HG03521 (cell line): ENCODE data around the gene AKR1A1.
"Not testable (repeated sequence)": the region's sequence is repeated elsewhere in the genome, so short reads cannot be mapped to it uniquely, and the experiment has no call there.

Experiments used
- ATAC-seq: cut with Tn5 transposase; IDR thresholded peaks from one replicate; pipeline ENCODE4 v1.9.1; 2021; ENCODE audit warnings: mild to moderate bottlenecking, moderate library complexity; ENCODE audit not compliant: unreplicated experiment

The AKR1A1 gene

GRCh38 chr1:45523516-45523915, 27.1 kb upstream of the AKR1A1 start:
- not testable (repeated sequence) for ATAC-seq

DNA sequence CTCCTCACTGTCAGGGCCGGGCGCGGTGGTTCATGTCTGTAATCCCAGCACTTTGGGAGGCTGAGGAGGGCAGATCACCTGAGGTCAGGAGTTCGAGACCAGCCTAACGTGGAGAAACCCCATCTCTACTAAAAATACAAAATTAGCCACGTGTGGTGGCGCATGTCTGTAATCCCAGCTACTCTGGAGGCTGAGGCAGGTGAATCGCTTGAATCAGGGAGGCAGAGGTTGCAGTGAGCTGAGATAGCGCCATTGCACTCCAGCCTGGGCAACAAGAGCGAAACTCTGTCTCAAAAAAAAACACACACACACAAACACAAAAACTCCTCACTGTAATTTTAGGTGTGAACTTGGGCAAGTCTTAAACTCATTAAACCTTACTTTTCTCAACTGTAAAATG, 26.7 kb upstream of the AKR1A1 start:
- ATAC-seq: not testable (repeated sequence)

GRCh38 chr1:45526135-45526644, 24.4 kb upstream of the AKR1A1 start:
- no peak for ATAC-seq

GRCh38 chr1:45530632-45531135, 19.9 kb upstream of the AKR1A1 start:
- no peak for ATAC-seq

DNA sequence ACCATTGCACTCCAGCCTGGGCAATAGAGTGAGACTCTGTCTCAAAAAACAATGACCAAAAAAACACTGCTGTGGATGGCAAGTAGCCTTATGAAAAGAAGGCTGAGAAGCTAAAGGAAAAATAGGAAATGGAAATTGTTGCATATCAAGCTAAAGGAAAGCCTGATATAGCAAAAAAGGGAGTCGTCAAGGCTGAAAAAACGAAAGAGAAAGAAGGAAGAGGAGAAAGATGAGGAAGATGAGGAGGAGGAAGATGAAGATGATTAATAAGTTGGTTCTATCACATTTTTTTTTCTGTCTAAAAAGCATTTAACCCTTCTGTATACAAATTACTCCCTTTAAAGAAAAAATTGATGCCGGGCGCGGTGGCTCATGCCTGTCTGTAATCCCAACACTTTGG, 18.8 kb upstream of the AKR1A1 start:
- ATAC-seq: no peak

DNA sequence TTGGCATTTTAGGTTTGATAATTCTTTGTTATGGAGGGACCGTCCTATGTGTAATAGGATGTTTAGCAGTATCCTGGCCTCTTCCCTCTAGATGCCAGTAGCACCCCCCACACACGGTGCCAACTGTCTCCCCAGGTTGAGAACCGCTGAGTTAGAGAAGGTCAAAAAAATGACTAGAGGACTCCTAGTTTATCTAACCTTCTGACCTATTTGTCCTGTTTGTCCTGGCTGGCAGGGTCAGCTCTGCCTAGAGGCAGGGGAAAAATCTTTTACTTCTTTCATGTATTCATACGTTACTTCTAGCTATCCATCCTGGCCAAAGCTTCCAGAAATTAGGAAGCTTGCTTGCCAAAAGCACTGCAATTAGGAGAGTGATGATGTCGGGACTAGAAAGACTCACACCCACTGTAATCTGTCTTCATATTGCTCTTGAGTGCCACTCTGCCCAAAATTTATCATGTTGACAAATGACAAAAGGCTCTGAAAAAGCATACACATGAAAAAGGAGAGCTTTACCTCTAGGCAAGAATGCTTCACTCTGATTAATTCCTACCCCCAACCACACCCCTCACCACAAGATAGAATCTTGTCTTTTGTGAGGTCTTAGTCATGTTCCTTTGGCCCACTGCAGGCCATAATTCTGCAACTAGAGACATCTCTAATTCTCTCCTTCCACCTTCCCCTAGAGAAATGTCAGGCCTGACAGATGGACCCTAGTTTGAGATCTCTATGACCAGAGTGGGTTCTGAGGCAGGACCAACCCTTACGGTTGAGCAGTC, 14.4 kb upstream of the AKR1A1 start:
- ATAC-seq: no peak

DNA sequence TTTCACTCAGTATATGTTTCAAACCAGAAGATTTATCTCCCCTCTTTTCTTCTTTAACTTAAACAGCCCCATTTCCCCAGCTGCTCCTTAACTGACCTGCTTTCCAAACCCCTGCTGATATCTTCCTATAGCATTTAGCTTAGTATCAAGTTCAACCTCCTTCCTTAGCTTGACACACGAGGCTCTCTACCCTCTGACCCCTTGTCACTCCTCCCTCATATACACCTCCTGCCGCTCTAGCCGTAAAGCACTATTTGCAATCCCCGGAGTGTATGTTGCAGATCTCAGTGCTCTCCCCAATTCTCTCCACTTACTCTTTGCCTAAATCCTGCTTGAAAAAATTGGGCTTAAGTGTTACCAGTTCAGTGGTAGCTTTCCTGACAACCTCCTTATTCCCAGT, 13.7 kb upstream of the AKR1A1 start:
- no peak for ATAC-seq

DNA sequence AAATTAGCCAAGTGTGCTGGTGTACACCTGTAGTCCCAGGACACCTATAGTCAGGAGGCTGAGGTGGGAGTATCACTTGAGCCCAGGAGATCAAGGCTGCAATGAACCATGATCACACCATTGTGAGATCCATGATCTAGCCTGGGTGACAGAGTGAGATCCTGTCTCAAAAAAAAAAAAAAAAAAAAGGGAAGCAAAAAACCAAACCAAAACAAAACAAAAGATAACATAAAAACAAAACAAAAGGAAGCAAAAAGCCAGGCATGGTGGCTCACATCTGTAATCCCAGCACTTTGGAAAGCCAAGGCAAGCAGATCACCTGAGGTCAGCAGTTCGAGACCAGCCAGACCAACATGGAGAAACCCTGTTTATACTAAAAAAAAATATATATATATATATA, 9.4 kb upstream of the AKR1A1 start:
- no peak for ATAC-seq

DNA sequence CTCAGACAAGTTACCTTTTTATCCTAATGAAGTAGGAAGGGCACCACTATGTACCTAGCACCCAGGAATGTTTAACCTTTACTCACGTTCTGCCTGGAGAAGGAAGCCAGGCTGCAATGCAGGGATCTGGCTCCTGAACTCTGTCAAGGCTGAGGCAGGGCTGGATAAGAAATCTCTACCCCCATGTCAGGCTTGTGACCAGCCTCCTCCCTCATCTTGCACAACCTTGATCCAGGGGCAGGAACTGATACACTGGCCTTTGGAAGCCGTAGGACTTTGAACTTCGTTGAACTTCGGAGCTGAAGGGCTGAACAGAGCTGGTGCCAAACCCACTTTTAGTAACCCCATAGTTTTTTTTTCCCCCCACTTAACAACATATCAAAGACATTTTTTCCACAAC, 8.0 kb upstream of the AKR1A1 start:
- no peak for ATAC-seq

GRCh38 chr1:45543581-45544417, 6.8 kb upstream of the AKR1A1 start:
- ATAC-seq: no peak

DNA sequence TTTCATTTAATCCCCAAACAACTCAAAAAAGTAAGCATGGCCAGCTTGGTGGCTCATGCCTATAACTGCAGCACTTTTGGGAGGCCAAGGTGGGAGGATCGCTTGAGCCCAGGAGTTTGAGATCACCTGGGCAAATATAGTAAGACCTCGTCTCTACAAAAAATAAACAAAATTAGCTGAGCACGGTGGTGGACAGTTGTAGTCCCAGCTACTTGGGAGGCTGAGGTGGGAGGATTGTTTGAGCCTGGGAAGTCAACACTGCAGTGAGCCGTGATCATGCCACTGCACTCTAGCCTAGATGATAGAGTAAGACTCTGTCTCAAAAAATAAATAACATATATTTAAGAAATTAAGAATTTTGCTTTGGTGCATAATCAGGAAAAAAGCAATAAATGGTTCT, 6.1 kb upstream of the AKR1A1 start:
- no peak for ATAC-seq

- no peak for ATAC-seq
These were observed 5.6 kb upstream of the AKR1A1 start for GRCh38 chr1:45545019-45545493.

GRCh38 chr1:45545553-45546310, 4.9 kb upstream of the AKR1A1 start:
- ATAC-seq: no peak

GRCh38 chr1:45551684-45552083, 1.1 kb downstream of the AKR1A1 start:
- ATAC-seq: no peak

- ATAC-seq: no peak
These were observed 1.7 kb downstream of the AKR1A1 start for GRCh38 chr1:45552331-45552730.

- no peak for ATAC-seq
These were observed 3.6 kb downstream of the AKR1A1 start for GRCh38 chr1:45554198-45554597.

DNA sequence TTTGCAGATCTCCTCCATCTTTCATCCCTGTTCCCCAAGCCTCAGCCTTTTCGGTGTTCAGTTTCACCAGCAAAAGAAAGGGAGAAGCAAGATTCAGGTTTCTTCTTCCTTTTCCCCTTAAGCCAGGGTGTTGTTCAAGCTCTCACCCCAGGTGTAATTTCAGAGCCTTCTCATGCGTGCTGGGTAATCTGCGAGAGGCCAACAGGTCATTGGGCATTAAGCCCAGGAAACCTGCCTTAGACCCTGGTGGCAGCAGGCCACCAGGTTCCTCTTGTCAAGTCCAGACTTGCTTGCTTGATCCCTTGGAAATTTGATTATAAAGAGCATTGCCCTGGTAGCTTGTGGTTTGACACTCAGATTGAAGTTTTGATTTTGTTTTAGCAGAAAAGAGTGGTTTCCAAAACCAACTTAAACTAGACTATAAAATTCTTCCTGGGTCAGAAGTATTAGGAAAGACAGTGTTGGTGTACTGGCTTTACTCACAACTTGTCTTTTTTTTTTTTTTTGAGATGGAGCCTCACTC, 6.9 kb downstream of the AKR1A1 start:
- no peak for ATAC-seq

- no peak for ATAC-seq
These were observed 13.2 kb downstream of the AKR1A1 start for GRCh38 chr1:45563843-45564242.

- no peak for ATAC-seq
These were observed 16.1 kb downstream of the AKR1A1 start for GRCh38 chr1:45566722-45567121.

GRCh38 chr1:45567911-45568310, 17.3 kb downstream of the AKR1A1 start:
- ATAC-seq: no peak

- ATAC-seq: no peak
These were observed 17.8 kb downstream of the AKR1A1 start for GRCh38 chr1:45568421-45568820.
